Trophoblast cell (in vitro differentiated cells and primary cell): ENCODE results near the gene STX4.
A peak's percentile ranks its signal among the peaks of the same experiment; 100 is the strongest.

ENCODE experiments used
- DNase-seq, 2 donors: peaks; one replicate each; pipeline ENCODE4 v3.0.0-alpha.2; 2016
- H2AFZ ChIP-seq: 2 replicates; pipeline ENCODE4 v1.6.1; 2013; ENCODE audit warnings: low read length, moderate library complexity, mild to moderate bottlenecking; ENCODE audit not compliant: insufficient read depth, poor library complexity
- H2AK5ac ChIP-seq: 2 replicates; pipeline ENCODE4 v1.6.1; 2013; ENCODE audit warnings: mild to moderate bottlenecking, low read length
- H2BK120ac ChIP-seq: 2 replicates; pipeline ENCODE4 v1.6.1; 2013; ENCODE audit warnings: low read length, mild to moderate bottlenecking, moderate library complexity; ENCODE audit not compliant: insufficient read depth, poor library complexity
- H2BK12ac ChIP-seq: 2 replicates; pipeline ENCODE4 v1.6.1; 2013; ENCODE audit warnings: mild to moderate bottlenecking, low read length, moderate library complexity
- H2BK5ac ChIP-seq: 2 replicates; pipeline ENCODE4 v1.6.1; 2013; ENCODE audit warnings: low read length, low read depth, moderate library complexity, mild to moderate bottlenecking; ENCODE audit not compliant: poor library complexity
- H3K14ac ChIP-seq: 2 replicates; pipeline ENCODE4 v1.6.1; 2013; ENCODE audit warnings: mild to moderate bottlenecking, low read length
- H3K18ac ChIP-seq: 2 replicates; pipeline ENCODE4 v1.6.1; 2013; ENCODE audit warnings: mild to moderate bottlenecking, low read length
- H3K23ac ChIP-seq: 2 replicates; pipeline ENCODE4 v1.6.1; 2013; ENCODE audit warnings: low read length
- H3K27ac ChIP-seq: 2 replicates; pipeline ENCODE4 v1.5.1; 2013; ENCODE audit warnings: low read depth, mild to moderate bottlenecking, inconsistent platforms, low read length, moderate library complexity
- H3K27me3 ChIP-seq: 2 replicates; pipeline ENCODE4 v1.6.1; 2013; ENCODE audit warnings: inconsistent platforms, mild to moderate bottlenecking, low read length, moderate library complexity; ENCODE audit not compliant: insufficient read depth
- H3K36me3 ChIP-seq, 2 experiments: 1 replicate in 1 of 2; 2 replicates in 1 of 2; pipeline ENCODE4 v1.6.1; 2013; ENCODE audit warnings: low read length in 2 of 2, mild to moderate bottlenecking in 2 of 2, moderate library complexity in 1 of 2; ENCODE audit not compliant: insufficient read depth in 2 of 2, control insufficient read depth in 1 of 2
- H3K4ac ChIP-seq: 2 replicates; pipeline ENCODE4 v1.6.1; 2013; ENCODE audit warnings: low read depth, mild to moderate bottlenecking, low read length, moderate library complexity
- H3K4me1 ChIP-seq, 2 experiments: 1 replicate in 1 of 2; 2 replicates in 1 of 2; pipeline ENCODE4 v1.6.1; 2013; ENCODE audit warnings: low read length in 2 of 2, mild to moderate bottlenecking in 2 of 2, moderate library complexity in 1 of 2; ENCODE audit not compliant: insufficient read depth in 2 of 2, control insufficient read depth in 1 of 2
- H3K4me2 ChIP-seq: 2 replicates; pipeline ENCODE4 v1.6.1; 2013; ENCODE audit warnings: inconsistent platforms, mild to moderate bottlenecking, low read length, moderate library complexity
- H3K4me3 ChIP-seq: 2 replicates; pipeline ENCODE4 v1.5.1; 2013; ENCODE audit warnings: mild to moderate bottlenecking, low read depth, low read length, inconsistent platforms
- H3K79me1 ChIP-seq: one replicate; pipeline ENCODE4 v1.6.1; 2013; ENCODE audit warnings: low read length
- H3K79me2 ChIP-seq: 2 replicates; pipeline ENCODE4 v1.6.1; 2013; ENCODE audit warnings: low read length, mild to moderate bottlenecking; ENCODE audit not compliant: control insufficient read depth, insufficient read depth, poor library complexity
- H3K9ac ChIP-seq: 2 replicates; pipeline ENCODE4 v1.6.1; 2013; ENCODE audit warnings: mild to moderate bottlenecking, low read length
- H3K9me3 ChIP-seq: 2 replicates; pipeline ENCODE4 v1.6.1; 2013; ENCODE audit warnings: low read depth, mild to moderate bottlenecking, control low read depth, inconsistent platforms, low read length; ENCODE audit not compliant: insufficient read depth
- H4K12ac ChIP-seq: 2 replicates; pipeline ENCODE4 v1.6.1; 2013; ENCODE audit warnings: low read depth, mild to moderate bottlenecking, low read length, moderate library complexity
- H4K8ac ChIP-seq: 2 replicates; pipeline ENCODE4 v1.6.1; 2013; ENCODE audit warnings: low read depth, mild to moderate bottlenecking, low read length, moderate library complexity
- H4K91ac ChIP-seq: one replicate; pipeline ENCODE4 v1.6.1; 2013; ENCODE audit warnings: low read depth, mild to moderate bottlenecking, low read length, moderate library complexity
- WGBS: extraction: QIAGEN DNeasy Blood & Tissue Kit; methylation state at CpG from one replicate; pipeline ENCODE4 v1.1.7; 2013; ENCODE audit warnings: missing lambda C conversion rate; ENCODE audit not compliant: insufficient read length, insufficient coverage; ENCODE audit errors: extremely low coverage; 5-methylcytosine and 5-hydroxymethylcytosine counted together

Gene STX4

GRCh38 chr16:30995927-30996323 lies 37.4 kb upstream of the STX4 start:
- no peak overlapping the region for H3K4me2 ChIP-seq
- peaks cover 4% of the 10 kb centered on the region for H3K9me3 ChIP-seq
- H2AFZ ChIP-seq, result no peak overlapping the region
- H3K4ac ChIP-seq, result no peak overlapping the region
- no peak overlapping the region for H3K23ac ChIP-seq
- no peak overlapping the region for H2BK5ac ChIP-seq
- no peak overlapping the region for H4K12ac ChIP-seq
- no peak overlapping the region for H4K91ac ChIP-seq
- no peak overlapping the region for H2BK12ac ChIP-seq
- H2BK120ac ChIP-seq, result no peak overlapping the region
- H2AK5ac ChIP-seq, result no peak overlapping the region
- peaks cover 2% of the 10 kb centered on the region for H3K79me2 ChIP-seq
- H3K14ac ChIP-seq, result no peak overlapping the region
- DNase-seq, result no peak
- H3K4me1 ChIP-seq, result peaks cover 13 to 17% of the 10 kb centered on the region in 2 experiments
- WGBS, result no CpG with 5 or more reads among the region's 11 CpGs
- H3K36me3 ChIP-seq, result no peaks in the 10 kb centered on the region
- H3K4me3 ChIP-seq, result no peak overlapping the region
- H3K27me3 ChIP-seq, result no peaks in the 10 kb centered on the region
- no peak overlapping the region for H3K27ac ChIP-seq
- peaks cover 2% of the 10 kb centered on the region for H3K79me1 ChIP-seq
- H3K18ac ChIP-seq, result no peak overlapping the region
- H3K9ac ChIP-seq, result no peak overlapping the region
- no peak overlapping the region for H4K8ac ChIP-seq

DNA sequence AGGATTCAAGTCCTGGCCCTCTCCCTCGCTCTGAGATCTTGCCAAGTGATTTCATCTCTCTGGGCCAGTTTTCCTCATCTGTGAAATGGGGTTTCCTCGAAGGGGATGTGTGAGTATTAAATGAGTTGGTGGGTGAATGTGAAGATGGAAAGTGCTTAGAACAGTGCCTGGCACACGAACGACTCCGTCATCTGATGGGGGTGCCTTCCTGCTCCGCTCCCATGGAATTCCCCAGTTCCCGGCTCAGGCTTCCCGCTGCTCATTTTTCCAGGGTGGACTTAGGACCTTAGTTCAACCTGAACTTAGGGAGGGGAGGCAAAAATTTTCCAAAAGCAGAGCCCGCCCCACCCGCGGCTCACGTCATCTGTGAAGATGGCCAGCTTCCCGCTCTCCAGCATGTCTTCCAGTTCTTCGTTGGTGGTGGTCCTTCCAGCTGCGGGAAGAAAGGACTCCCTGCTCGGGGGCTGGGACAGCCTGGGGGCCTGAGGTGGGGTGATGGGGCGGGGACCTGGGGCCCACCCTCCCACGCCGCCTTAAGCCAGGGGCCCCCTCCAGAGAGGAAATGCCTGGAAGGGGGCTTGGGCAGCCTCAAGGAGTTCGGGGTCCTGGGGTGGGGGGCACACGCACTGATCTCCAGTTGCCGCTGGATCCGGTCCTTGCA lies 36.9 kb upstream of the STX4 start:
- Histone ChIP-seq H3K27me3 (no peaks in the 10 kb centered on the region), H3K14ac (no peak overlapping the region), H4K8ac (no peak overlapping the region), H2BK5ac (no peak overlapping the region), H4K12ac (no peak overlapping the region), H3K79me1 (peaks cover 2% of the 10 kb centered on the region), H2AK5ac (no peak overlapping the region), H3K18ac (no peak overlapping the region), H3K9me3 (peaks cover 4% of the 10 kb centered on the region), H2BK12ac (no peak overlapping the region), H3K4me2 (peak overlapping the region; percentile 49), H2BK120ac (no peak overlapping the region), H3K36me3 (no peaks in the 10 kb centered on the region), H3K4ac (no peak overlapping the region), H2AFZ (peak overlapping the region; percentile 8), H3K23ac (no peak overlapping the region), H4K91ac (no peak overlapping the region), H3K79me2 (peaks cover 2% of the 10 kb centered on the region), H3K27ac (no peak overlapping the region), H3K4me3 (peak overlapping the region; percentile 10), H3K9ac (no peak overlapping the region), H3K4me1 (peaks cover 13 to 17% of the 10 kb centered on the region in 2 experiments)
- WGBS, result no CpG with 5 or more reads among the region's 23 CpGs
- no peak for DNase-seq

- peak; percentile 41 to 60 for DNase-seq
- no peak overlapping the region for H2BK12ac ChIP-seq
- H3K18ac ChIP-seq, result no peak overlapping the region
- peak overlapping the region; percentile 32 for H2AFZ ChIP-seq
- peak overlapping the region; percentile 45 for H3K14ac ChIP-seq
- no peak overlapping the region for H3K27ac ChIP-seq
- H3K79me1 ChIP-seq, result peaks cover 2% of the 10 kb centered on the region
- H4K8ac ChIP-seq, result peak overlapping the region; percentile 55
- H3K4me1 ChIP-seq, result peaks cover 13 to 22% of the 10 kb centered on the region in 2 experiments
- no peak overlapping the region for H2AK5ac ChIP-seq
- no peak overlapping the region for H4K12ac ChIP-seq
- no CpG with 5 or more reads among the region's 60 CpGs for WGBS
- peaks cover 2% of the 10 kb centered on the region for H3K79me2 ChIP-seq
- no peak overlapping the region for H2BK120ac ChIP-seq
- H4K91ac ChIP-seq, result peak overlapping the region; percentile 8
- H2BK5ac ChIP-seq, result no peak overlapping the region
- no peaks in the 10 kb centered on the region for H3K27me3 ChIP-seq
- H3K23ac ChIP-seq, result no peak overlapping the region
- H3K36me3 ChIP-seq, result no peaks in the 10 kb centered on the region
- no peak overlapping the region for H3K9ac ChIP-seq
- H3K4me2 ChIP-seq, result peak overlapping the region; percentile 54
- peak overlapping the region; percentile 45 for H3K4me3 ChIP-seq
- H3K4ac ChIP-seq, result no peak overlapping the region
- H3K9me3 ChIP-seq, result peaks cover 2% of the 10 kb centered on the region
Measured at GRCh38 chr16:30996985-30997724, 36.2 kb upstream of the STX4 start.

- H3K14ac ChIP-seq, result peak overlapping the region; percentile 45
- H3K79me2 ChIP-seq, result peaks cover 2% of the 10 kb centered on the region
- peaks cover 2% of the 10 kb centered on the region for H3K79me1 ChIP-seq
- peaks cover 20 to 24% of the 10 kb centered on the region in 2 experiments for H3K4me1 ChIP-seq
- H2BK5ac ChIP-seq, result no peak overlapping the region
- peak; percentile 56 to 76 for DNase-seq
- no peaks in the 10 kb centered on the region for H3K36me3 ChIP-seq
- WGBS, result no CpG with 5 or more reads among the region's 21 CpGs
- no peak overlapping the region for H3K18ac ChIP-seq
- no peak overlapping the region for H4K12ac ChIP-seq
- peak overlapping the region; percentile 21 for H3K27ac ChIP-seq
- peak overlapping the region; percentile 55 for H4K8ac ChIP-seq
- H2AFZ ChIP-seq, result peak overlapping the region; percentile 32
- H2BK120ac ChIP-seq, result no peak overlapping the region
- no peak overlapping the region for H3K23ac ChIP-seq
- no peak overlapping the region for H3K4me3 ChIP-seq
- H3K9ac ChIP-seq, result no peak overlapping the region
- no peak overlapping the region for H3K4ac ChIP-seq
- no peaks in the 10 kb centered on the region for H3K27me3 ChIP-seq
- peak overlapping the region; percentile 54 for H3K4me2 ChIP-seq
- H3K9me3 ChIP-seq, result no peaks in the 10 kb centered on the region
- no peak overlapping the region for H2AK5ac ChIP-seq
- no peak overlapping the region for H2BK12ac ChIP-seq
- H4K91ac ChIP-seq, result peak overlapping the region; percentile 8
Measured at GRCh38 chr16:30997725-30998711, 35.3 kb upstream of the STX4 start.
